Superior temporal gyrus (tissue), 1 donor: ENCODE data around the gene ENKUR.
"Not testable (repeated sequence)": the region's sequence is repeated elsewhere in the genome, so short reads cannot be mapped to it uniquely, and the experiment has no call there.

Experiments used
- DNase-seq: peaks from one replicate; pipeline ENCODE4 v3.0.0-alpha.2; 2016; ENCODE audit errors: extremely low spot score

ENKUR gene

GRCh38 chr10:24973163-24973562, 42.8 kb downstream of the ENKUR start:
- no peak for DNase-seq

DNA sequence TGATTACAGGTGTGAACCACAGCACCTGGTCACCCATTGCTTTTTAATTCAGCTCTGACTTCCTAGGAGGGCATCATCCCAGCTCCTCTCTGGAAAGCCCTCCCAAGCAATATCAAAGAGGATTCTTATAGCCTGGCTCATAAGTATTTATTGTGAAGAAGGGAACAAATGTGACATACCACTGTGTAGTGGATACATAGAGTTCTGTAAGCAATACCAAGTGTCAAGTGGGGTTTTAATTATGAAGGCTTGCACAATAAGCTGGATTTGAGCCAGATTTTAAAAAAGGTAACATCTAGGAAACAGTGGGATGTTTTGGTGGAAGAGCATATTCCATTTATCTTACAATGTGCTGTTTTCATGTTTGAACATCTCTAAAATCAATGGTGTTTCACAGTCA, 44.6 kb downstream of the ENKUR start:
- DNase-seq: no peak

GRCh38 chr10:24969841-24970281, 46.1 kb downstream of the ENKUR start:
- DNase-seq: no peak

GRCh38 chr10:24968951-24969350, 47.0 kb downstream of the ENKUR start:
- not testable (repeated sequence) for DNase-seq

DNA sequence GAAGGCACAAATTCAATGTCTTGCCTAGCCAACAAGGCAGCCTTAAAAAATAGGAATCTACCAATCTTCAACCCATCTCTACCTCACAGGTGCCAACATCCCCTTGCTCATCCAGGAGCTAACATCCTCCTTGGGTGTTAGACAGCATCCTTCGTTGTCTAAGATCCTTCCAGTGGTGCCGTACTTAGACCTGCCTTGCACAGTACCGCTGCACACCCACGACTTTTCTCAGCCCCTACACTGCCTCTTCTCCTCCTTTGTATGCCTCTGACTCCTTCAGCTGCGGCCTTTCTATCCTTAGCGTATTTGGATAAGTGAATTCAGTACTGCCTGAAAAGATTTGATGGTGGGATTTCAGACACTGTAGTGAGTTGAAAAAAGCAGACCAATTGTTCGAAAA, 47.6 kb downstream of the ENKUR start:
- DNase-seq: no peak

DNA sequence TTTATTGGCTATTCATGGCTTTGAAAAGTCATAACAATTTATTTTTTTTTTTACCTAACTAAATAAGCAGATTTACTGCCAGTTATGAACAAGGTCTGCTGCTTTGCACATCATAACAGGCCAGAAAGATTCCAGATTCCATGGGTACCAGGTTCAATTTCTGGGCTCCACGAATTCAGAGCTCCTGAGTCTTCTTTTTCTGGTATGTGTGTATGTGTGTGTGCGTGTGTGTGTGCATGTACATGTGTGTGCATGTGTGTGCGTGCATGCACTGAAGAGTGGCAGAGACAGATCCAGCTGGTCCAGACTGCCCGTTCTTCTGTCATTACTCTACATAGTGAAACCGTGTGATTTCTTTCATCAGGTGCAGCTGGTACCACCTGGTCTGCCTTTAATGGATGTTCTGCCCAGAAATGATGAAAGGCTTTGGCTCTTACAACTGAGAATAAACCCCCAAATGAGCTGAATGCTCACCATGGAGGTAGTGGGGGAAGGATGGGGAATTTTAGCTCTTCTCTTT, 48.9 kb downstream of the ENKUR start:
- DNase-seq: no peak

DNA sequence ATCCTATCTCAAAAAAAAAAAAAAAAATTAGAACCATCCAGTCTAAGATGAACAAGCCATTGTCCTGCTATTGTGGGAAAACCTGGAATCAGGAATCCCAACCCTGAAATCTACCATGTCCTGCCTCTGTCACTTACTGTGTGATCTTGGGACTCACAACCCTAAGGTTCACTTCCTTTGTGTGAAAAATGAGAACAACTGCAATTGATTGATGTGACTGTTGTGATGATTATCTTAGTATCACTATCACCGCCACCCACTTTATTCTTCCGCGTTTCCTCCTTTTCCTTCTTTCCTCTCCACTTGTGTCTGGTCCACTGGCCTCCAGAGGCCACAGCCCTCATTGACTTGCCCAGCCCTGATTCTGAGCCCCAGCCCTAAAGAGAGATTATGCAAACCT, 50.9 kb downstream of the ENKUR start:
- no peak for DNase-seq

DNA sequence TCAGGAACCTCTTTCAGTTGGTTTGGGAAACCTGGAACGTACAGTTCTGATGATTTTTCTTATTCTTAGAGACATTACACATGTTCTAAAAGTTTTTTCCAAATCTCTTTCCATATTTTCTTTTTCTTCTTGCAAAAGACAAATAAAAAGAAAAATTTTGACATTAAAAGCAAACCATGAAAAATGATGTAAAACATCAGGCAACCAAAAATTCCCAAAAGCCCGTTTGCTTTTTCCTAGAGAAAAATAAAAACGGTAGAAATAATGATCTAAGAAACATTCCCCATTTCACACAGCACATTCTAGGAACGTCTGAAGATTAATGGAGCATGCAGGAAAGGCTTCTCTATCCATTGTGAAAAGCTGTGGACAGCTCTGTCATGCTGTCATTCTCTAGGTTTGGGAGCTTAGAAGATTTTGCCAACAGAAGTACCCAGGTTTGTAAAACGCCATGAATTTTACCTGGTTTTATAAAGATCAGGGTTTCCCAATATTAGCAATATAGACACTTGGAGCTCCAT, 52.4 kb downstream of the ENKUR start:
- DNase-seq: no peak

DNA sequence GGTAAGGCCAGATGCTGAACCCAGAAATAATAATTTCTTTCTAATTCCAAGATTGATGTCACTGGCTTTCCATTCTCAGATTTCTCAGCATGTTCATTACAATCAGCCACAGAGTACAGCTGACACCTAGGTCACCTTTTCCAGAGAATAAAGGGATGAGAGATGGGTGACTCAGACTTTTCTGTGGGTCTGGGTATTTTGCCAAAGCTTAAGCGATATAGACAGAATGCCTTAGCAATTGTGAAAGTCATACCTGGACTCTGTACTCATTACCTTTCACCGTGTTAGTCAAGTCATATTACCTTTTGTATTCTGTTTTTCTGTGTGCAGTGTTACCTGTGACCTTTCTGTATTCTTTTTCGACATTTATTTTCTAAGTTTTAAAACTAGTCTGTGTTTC, 53.0 kb downstream of the ENKUR start:
- DNase-seq: no peak

DNA sequence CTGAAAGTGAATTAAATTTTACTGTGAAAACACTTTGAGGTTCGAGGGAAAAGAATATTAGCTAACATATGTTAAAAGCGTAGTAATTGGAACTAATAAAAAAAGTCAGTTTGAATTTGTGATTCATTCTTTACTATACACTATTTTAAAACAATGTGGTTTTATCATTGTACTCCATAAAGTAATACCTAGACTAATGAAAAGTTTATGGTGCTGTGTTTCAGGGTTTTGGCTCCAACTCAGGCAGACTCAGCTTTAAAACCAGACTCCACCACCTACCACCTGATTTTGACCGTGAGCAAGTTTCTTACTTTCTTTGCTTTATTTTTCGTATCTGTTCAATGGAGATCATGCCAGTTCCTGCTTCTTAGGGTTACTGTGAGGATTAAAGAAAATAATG, 54.4 kb downstream of the ENKUR start:
- no peak for DNase-seq

- DNase-seq: no peak
Measured at GRCh38 chr10:24959382-24959730, 56.6 kb downstream of the ENKUR start.

GRCh38 chr10:24958721-24959381, 57.1 kb downstream of the ENKUR start:
- DNase-seq: peak; percentile 95

DNA sequence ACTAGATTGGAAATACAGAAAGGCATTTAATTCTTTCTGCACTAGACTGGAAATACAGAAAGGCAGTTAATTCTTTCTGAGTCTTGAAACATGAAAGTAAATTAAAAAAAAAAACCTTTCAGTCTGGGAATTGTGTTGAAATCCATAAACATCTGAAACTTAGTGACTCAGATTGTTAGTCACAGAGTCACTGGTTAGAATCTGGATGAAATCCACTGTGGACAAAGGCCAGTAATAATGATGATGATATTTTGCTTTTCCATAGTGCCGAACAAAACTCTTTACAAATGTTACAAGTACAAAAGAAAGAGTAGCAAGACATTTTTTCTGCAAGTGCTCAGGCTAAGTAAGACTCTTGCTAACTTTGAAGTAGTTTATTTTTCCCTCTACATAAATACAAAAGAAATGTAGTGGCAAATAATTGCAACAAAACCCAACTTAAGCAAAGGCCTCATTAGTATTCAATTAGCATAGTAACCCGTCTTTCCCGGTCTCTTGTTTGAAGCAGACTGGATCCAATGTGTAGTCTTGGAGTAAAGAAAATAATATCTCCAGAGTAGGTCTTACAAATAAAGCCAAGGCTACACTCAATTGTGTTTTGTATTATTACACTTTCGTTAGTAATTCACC, 57.8 kb downstream of the ENKUR start:
- peak; percentile 85 for DNase-seq

GRCh38 chr10:24957624-24958051, 58.3 kb downstream of the ENKUR start:
- not testable (repeated sequence) for DNase-seq

DNA sequence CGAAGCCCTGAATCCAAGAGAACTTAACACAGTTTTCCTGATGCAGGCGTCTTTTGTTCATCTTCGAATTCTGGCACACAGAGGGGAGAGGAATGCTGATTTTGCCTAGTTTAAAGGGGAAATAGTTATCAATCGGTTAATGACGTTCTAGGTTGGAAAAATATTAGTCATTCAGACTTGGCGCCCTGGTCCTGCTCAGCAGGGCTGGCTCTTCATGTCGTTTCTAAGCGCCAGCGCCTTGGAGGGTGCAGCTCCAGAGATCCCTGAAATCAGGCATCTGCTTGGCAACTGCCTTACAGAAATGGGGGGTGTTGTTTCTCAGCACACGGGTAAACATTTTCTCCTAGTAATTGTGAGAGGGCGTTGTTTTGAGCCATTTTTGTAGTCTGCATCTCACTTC, 62.3 kb downstream of the ENKUR start:
- no peak for DNase-seq

GRCh38 chr10:24952707-24953645, 63.0 kb downstream of the ENKUR start:
- peak; percentile 76 for DNase-seq

- peak; percentile 54 for DNase-seq
Measured at GRCh38 chr10:24952143-24952706, 63.7 kb downstream of the ENKUR start, which contains the start of gene PRTFDC1. PRTFDC1 (minus strand) TSS chr10:24952606; CDS start chr10:24952575, 31 bp downstream.

GRCh38 chr10:24951201-24952142, 64.5 kb downstream of the ENKUR start:
- DNase-seq: peak; percentile 78

GRCh38 chr10:24950439-24950838, 65.5 kb downstream of the ENKUR start:
- DNase-seq: no peak

- no peak for DNase-seq
Measured at GRCh38 chr10:24949616-24950015, 66.3 kb downstream of the ENKUR start.
